Cardiac fibroblast (primary cell): ENCODE results near the gene CD36.
A peak's percentile ranks its signal among the peaks of the same experiment; 100 is the strongest.

ENCODE experiments used
- DNase-seq, 2 donors: peaks; one replicate each; pipeline versions ENCODE4 v3.0.0 to v3.0.0-alpha.2; 2010; ENCODE audit warnings: low read depth in 2 of 2
- H3K4me3 ChIP-seq, 2 donors: replicated peaks in 1 of 2; 1 replicate in 1 of 2; 2 replicates in 1 of 2; pipeline ENCODE4 v1.5.1; 2011; ENCODE audit warnings: low read depth in 2 of 2, low read length in 2 of 2, mild to moderate bottlenecking in 2 of 2, moderate library complexity in 1 of 2
- TF ChIP-seq, protein P1 (sequence below): IDR thresholded peaks from one replicate; pipeline ENCODE4 v1.5.1; 2011; ENCODE audit warnings: low read depth, mild to moderate bottlenecking, low read length, inconsistent platforms

Gene CD36

DNA sequence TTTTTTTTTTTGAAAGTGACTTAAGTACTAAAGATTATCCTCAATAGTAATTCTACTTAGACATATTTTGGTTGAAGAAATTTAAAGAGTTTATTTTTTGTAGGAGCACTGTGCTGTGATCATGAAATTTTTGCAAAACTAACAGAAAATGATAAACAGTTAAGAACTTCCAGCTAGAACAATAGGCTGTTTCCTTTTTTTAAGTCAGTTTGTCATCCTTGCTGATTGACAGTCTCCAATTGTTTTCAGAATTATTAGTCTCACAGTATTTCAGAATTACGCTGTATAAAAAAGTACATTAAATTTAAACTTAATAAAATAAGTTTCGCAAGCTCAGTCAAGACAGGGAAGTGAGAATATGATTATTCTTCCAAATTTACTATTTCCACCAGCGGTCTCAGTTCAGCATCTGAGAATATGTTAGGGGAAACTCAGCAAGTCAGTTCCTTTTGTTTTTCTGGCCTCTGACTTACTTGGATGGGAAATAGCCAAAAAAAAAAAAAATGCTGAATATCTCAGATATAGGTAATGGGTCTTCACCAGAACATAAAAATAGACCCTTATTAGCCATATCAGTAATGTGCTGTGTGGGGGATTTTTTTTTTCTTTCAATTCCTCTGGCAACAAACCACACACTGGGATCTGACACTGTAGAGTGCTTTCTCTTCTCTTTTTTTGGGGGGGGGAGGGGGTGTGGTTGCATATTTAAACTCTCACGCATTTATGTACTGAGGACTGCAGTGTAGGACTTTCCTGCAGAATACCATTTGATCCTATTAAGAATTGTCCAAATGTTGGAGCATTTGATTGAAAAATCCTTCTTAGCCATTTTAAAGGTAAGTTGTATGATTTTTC is at the start of gene CD36:
TSS of gene CD36 (plus strand) at position 732 of the 855 bp plus-strand sequence. CDS start 8,099 bp downstream, outside the sequence.
- DNase-seq, result peak in 1 of 2 donors; percentile 16
- TF ChIP-seq, protein P1, sequence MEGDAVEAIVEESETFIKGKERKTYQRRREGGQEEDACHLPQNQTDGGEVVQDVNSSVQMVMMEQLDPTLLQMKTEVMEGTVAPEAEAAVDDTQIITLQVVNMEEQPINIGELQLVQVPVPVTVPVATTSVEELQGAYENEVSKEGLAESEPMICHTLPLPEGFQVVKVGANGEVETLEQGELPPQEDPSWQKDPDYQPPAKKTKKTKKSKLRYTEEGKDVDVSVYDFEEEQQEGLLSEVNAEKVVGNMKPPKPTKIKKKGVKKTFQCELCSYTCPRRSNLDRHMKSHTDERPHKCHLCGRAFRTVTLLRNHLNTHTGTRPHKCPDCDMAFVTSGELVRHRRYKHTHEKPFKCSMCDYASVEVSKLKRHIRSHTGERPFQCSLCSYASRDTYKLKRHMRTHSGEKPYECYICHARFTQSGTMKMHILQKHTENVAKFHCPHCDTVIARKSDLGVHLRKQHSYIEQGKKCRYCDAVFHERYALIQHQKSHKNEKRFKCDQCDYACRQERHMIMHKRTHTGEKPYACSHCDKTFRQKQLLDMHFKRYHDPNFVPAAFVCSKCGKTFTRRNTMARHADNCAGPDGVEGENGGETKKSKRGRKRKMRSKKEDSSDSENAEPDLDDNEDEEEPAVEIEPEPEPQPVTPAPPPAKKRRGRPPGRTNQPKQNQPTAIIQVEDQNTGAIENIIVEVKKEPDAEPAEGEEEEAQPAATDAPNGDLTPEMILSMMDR, result no peak
- no peak within 1 kb of the TSS for H3K4me3 ChIP-seq

DNA sequence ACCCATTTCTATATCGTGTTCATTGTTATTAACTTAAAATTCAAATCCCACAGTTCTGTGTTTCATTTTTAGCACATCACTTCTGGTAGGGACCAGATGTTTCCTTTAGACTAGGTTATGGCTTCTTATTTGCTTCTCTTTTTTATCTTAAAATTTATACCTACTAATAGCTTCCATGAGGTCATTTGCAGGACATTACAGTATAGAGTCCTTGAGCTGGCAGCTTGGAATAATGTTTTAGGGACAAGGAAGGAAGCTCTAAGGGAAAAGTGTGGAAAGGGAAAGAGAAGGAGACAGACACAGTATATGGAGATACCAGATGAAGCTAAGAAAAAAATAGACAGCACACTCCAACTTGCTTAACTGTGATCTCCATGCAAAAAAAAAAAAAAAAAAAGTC is 48.8 kb upstream of the CD36 start:
- DNase-seq, result no peak
- H3K4me3 ChIP-seq, result no peak overlapping the region
- TF ChIP-seq, protein P1, result no peak

DNA sequence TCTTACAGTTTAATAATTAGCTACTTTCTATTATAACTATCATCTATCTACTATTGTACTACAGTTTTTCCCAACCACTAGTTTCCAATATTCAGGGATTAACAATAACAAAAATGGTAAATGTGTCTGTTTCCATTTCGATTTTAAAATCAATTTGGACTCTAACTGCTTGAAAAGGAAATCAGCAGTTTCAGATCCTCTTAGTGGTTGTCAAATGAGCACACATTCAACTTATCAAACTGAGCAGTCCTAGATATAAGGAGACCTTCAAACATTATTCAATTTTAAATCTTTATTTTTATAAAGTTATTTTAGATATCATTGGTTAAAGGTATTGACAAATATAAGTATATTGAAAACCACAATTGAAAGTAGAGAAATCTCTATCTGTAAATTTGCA is 46.8 kb upstream of the CD36 start:
- DNase-seq, result no peak
- TF ChIP-seq, protein P1, result no peak
- H3K4me3 ChIP-seq, result no peak overlapping the region

DNA sequence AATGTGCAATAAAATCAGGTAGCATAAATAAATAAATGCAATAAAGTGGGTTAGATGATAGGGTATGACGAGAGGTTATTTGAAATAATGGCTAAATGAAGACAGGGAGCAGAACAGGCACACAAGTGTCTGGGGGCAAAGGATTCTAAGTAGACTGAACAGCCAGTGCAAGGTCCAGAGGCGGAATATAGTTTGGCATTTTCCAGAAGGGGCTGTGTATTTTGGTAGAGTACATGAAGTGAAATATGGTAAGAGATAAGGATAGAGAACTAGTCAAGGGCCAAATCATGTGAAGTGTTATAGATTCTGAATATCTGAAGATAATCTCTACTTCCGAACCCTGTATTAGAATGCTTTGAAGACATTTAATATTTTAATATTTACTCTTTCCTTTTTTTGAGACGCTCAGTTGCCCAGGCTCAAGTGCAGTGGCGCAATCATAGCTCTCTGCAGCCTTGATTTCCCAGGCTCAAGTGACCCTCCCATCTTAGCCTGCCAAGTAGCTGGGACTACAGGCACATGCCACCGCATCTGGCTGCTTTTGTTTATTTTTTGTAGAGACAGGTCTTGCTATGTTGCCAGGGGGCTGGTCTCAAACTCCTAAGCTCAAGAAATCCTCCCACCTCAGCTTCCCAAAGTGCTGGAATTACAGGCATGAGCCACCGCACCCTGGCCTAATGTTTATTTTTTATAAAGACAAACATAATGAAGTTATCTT is 44.4 kb upstream of the CD36 start:
- DNase-seq, result peak in 1 of 2 donors; percentile 18
- TF ChIP-seq, protein P1, result no peak
- no peak overlapping the region for H3K4me3 ChIP-seq

DNA sequence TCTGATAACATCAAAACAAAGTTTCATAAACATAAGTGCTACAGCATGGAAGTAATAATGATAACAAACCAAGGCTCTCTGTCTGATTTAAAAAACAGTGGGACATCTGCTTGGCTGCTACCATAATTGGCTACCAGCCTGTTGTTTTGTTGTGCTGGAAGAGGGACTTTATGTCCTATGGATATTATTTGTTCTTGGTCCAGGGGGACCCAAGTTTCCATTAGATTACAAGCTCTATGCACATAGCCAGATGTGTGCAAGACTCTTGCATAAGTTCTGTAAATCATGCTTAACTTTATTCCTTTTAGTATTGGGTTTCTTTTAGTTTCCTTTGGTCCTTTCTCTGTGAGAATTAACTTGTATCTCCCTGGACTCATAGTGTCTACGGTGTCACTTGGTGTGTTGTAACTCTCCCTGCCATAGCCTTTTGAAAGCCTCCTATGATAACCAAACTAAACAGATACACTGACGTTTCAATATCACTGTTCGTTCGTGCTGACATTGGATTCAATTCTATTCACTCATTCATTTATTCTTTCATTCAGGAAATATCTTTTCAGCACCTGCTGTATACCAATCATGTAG is 41.4 kb upstream of the CD36 start:
- peak in 1 of 2 donors; percentile 15 for DNase-seq
- no peak overlapping the region for H3K4me3 ChIP-seq
- TF ChIP-seq, protein P1, result no peak

DNA sequence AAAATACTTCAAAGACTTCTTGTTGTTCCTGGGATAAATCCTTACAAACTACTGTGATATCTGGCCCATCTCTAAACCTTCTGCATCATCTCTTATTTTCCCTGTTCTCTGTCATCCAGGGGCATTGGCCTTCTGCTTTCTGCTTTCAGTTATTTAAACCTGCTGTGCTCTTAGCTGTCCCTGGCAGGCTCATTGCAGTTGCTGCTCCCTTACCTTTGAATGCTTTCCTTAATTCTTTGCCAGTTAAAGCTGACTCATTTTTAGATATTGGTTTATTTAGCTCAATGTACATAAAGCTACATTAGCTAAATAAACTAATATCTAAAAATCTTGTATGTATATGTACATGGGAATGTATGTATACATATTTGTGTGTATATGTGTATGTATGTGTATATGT is 40.6 kb upstream of the CD36 start:
- no peak overlapping the region for H3K4me3 ChIP-seq
- no peak for DNase-seq
- TF ChIP-seq, protein P1, result no peak
